PC-9 (cell line): ENCODE measurements around the gene ETS1.

Source experiments
- CTCF ChIP-seq: fragments of 200-600 bp; sonication (generic); conservative IDR thresholded peaks from 2 replicates; pipeline ENCODE4 v1.6.1; 2017; ENCODE audit warnings: mixed run types, antibody characterized with exemption, mild to moderate bottlenecking, moderate library complexity
- EZH2 ChIP-seq: fragments of 200-600 bp; sonication (generic); IDR thresholded peaks from 2 replicates; pipeline ENCODE4 v1.8.0; 2017; ENCODE audit warnings: antibody characterized with exemption, low read depth

- TF ChIP-seq CTCF: no peak
- no peak for TF ChIP-seq EZH2
These were observed 38.6 kb downstream of the ETS1 start for GRCh38 chr11:128548649-128549255.
